ENCODE data around the gene DACH1. TPM values are rescaled to one million over a fixed set of nuclear protein-coding genes. Genes with fewer than 3 reads are reported as not detected.

DACH1 gene
- total RNA-seq, 1 experiment from 2014 or later: not detected

DNA sequence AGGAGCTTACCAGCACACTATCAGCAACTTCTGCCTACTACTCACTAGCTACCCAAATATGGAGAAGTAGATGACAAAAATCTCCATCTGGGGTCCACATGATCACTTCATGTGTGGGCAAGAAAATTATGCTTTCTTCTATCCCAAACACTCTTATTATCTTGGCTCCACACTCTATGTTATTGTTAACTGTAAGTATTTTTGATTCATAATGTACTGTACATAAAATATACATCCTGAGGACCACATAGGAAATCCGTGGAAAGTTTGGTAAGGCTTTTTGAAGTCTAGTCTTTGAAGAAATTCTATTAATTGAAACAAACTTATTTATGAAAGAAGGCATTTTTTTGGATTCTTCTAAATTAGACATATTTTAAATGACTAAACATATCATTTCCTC, 378.8 kb downstream of the DACH1 start:
- intact Hi-C loops (cut with micrococcal nuclease): no loop called here
- no peak for DNase-seq (ENCODE audit: low read depth, low spot score)
- H3K9me2 ChIP-seq (ENCODE audit: insufficient read depth): no peaks in the 10 kb centered on the region
- H3K79me2 ChIP-seq (ENCODE audit: insufficient read depth, low read length): no peaks in the 10 kb centered on the region
- no peak overlapping the region for H3K4me2 ChIP-seq (ENCODE audit: low read length)
- ChIA-PET RAD21 (ENCODE audit: low non-redundant PET in 1 of 2, low total read pairs in 2 of 2, uncharacterized antibody in 2 of 2, unreplicated experiment in 2 of 2) (no interaction called here), POLR2A (no interaction called here), CTCF (no interaction called here)
- no peak for TF ChIP-seq CBX3 (IDR thresholded peaks at IDR 0.05; ENCODE audit: low read depth)
- no TSS peak for BruUV-seq (replicated peaks)
- H3K4me1 ChIP-seq (ENCODE audit: control insufficient read depth in 1 of 2, insufficient read depth in 2 of 2, low read length in 2 of 2): no peaks in the 10 kb centered on the region
- no peak overlapping the region for H3K9ac ChIP-seq (ENCODE audit: low read length)
- H3K27me3 ChIP-seq (ENCODE audit: insufficient read depth, low read length): no peaks in the 10 kb centered on the region
- no peaks in the 10 kb centered on the region for H3K36me3 ChIP-seq (ENCODE audit: control insufficient read depth in 1 of 2, insufficient read depth in 2 of 2, low read length in 2 of 2)
- H3K4me3 ChIP-seq (replicated peaks in 1 of 2; ENCODE audit: low read depth in 1 of 2, low read length in 2 of 2): no peak overlapping the region
- no peak overlapping the region for H2AFZ ChIP-seq (ENCODE audit: low read depth, low read length, poor library complexity, severe bottlenecking)
- H3K9me3 ChIP-seq (ENCODE audit: control insufficient read depth in 1 of 2, insufficient read depth in 1 of 2, low read depth in 1 of 2, low read length in 2 of 2): no peaks in the 10 kb centered on the region
- no peaks in the 10 kb centered on the region for H4K20me1 ChIP-seq (ENCODE audit: insufficient read depth)
- no peak for ATAC-seq
- no peak overlapping the region for H3K27ac ChIP-seq (ENCODE audit: low read depth, low read length)

- Histone ChIP-seq H3K9me2 (ENCODE audit: insufficient read depth) (no peaks in the 10 kb centered on the region), H3K4me1 (ENCODE audit: control insufficient read depth in 1 of 2, insufficient read depth in 2 of 2, low read length in 2 of 2) (no peaks in the 10 kb centered on the region), H3K36me3 (ENCODE audit: control insufficient read depth in 1 of 2, insufficient read depth in 2 of 2, low read length in 2 of 2) (no peaks in the 10 kb centered on the region), H3K79me2 (ENCODE audit: insufficient read depth, low read length) (no peaks in the 10 kb centered on the region), H3K27ac (ENCODE audit: low read depth, low read length) (no peak overlapping the region), H3K9ac (ENCODE audit: low read length) (no peak overlapping the region), H2AFZ (ENCODE audit: low read depth, low read length, poor library complexity, severe bottlenecking) (no peak overlapping the region), H3K4me2 (ENCODE audit: low read length) (no peak overlapping the region), H3K9me3 (ENCODE audit: control insufficient read depth in 1 of 2, insufficient read depth in 1 of 2, low read depth in 1 of 2, low read length in 2 of 2) (no peaks in the 10 kb centered on the region), H4K20me1 (ENCODE audit: insufficient read depth) (no peaks in the 10 kb centered on the region), H3K27me3 (ENCODE audit: insufficient read depth, low read length) (no peaks in the 10 kb centered on the region), H3K4me3 (replicated peaks in 1 of 2; ENCODE audit: low read depth in 1 of 2, low read length in 2 of 2) (no peak overlapping the region)
- DNase-seq (ENCODE audit: low read depth, low spot score) (no peak), ATAC-seq (no peak)
- POLR2A ChIA-PET: no interaction called here
- BruUV-seq (replicated peaks): no TSS peak
- CTCF ChIA-PET: no interaction called here
- intact Hi-C loops (cut with micrococcal nuclease): no loop called here
- TF ChIP-seq EZH2 (IDR thresholded peaks at IDR 0.05): no peak
- TF ChIP-seq, protein P1, sequence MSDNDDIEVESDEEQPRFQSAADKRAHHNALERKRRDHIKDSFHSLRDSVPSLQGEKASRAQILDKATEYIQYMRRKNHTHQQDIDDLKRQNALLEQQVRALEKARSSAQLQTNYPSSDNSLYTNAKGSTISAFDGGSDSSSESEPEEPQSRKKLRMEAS (IDR thresholded peaks at IDR 0.05): no peak
- no peak for TF ChIP-seq EGR1 (IDR thresholded peaks at IDR 0.05; ENCODE audit: low read depth)
- TF ChIP-seq YY1 (IDR thresholded peaks at IDR 0.05; ENCODE audit: extremely low read depth, insufficient replicate concordance, low read depth, low read length): no peak
- RAD21 ChIA-PET (ENCODE audit: low non-redundant PET in 1 of 2, low total read pairs in 2 of 2, uncharacterized antibody in 2 of 2, unreplicated experiment in 2 of 2): no interaction called here
Measured at GRCh38 chr13:71485913-71486312, 381.1 kb downstream of the DACH1 start.

Measured in HCT116 (cell line).